HepG2 (cell line): ENCODE results near the gene RTBDN. TPM values are rescaled to one million over a fixed set of nuclear protein-coding genes. Genes with fewer than 3 reads are reported as not detected.
A peak's percentile ranks its signal among the peaks of the same experiment; 100 is the strongest.

Source experiments
- ARID5B ChIP-seq: IDR thresholded peaks from 2 replicates; pipeline ENCODE4 v1.4.0; 2020; ENCODE audit warnings: mild to moderate bottlenecking, missing genetic modification reagents
- ATF2 ChIP-seq: sonication (generic); formaldehyde crosslinking; IDR thresholded peaks from 2 replicates; pipeline ENCODE4 v1.4.0; 2020; ENCODE audit warnings: missing genetic modification reagents
- ATM ChIP-seq: fragments of 450-650 bp; IDR thresholded peaks from 2 replicates; pipeline ENCODE4 v1.7.1; 2017; ENCODE audit warnings: mild to moderate bottlenecking, borderline replicate concordance
- GPN1 ChIP-seq: sonication (generic); formaldehyde crosslinking; IDR thresholded peaks from 2 replicates; pipeline ENCODE4 v1.5.1; 2020; ENCODE audit warnings: missing genetic modification reagents, borderline replicate concordance
- HNRNPH1 ChIP-seq: fragments of 200-400 bp; formaldehyde crosslinking; optimal IDR thresholded peaks from 2 replicates; pipeline ENCODE3; 2017; ENCODE audit warnings: mild to moderate bottlenecking, low read depth, low read length
- HNRNPLL ChIP-seq: fragments of 200-400 bp; formaldehyde crosslinking; IDR thresholded peaks from 2 replicates; pipeline ENCODE4 v1.6.1; 2017; ENCODE audit warnings: mild to moderate bottlenecking, low read depth, low read length; ENCODE audit not compliant: poor library complexity, severe bottlenecking
- HOXA7 ChIP-seq: sonication (generic); formaldehyde crosslinking; IDR thresholded peaks from 2 replicates; pipeline ENCODE4 v1.8.1; 2022; ENCODE audit warnings: mild to moderate bottlenecking, missing genetic modification reagents, moderate library complexity
- KLF12 ChIP-seq: sonication (generic); formaldehyde crosslinking; IDR thresholded peaks from 2 replicates; pipeline ENCODE4 v1.4.0; 2020; ENCODE audit warnings: missing genetic modification reagents, borderline replicate concordance
- MAF1 ChIP-seq: sonication (generic); formaldehyde crosslinking; IDR thresholded peaks from 2 replicates; pipeline ENCODE4 v1.5.0; 2020; ENCODE audit warnings: missing genetic modification reagents, borderline replicate concordance
- PAXIP1 ChIP-seq: sonication (generic); formaldehyde crosslinking; conservative IDR thresholded peaks from 2 replicates; pipeline ENCODE4 v1.4.0; 2020; ENCODE audit warnings: mild to moderate bottlenecking, missing genetic modification reagents, moderate library complexity
- PCBP1 ChIP-seq: fragments of 200-400 bp; formaldehyde crosslinking; IDR thresholded peaks from 2 replicates; pipeline ENCODE4 v1.6.1; 2017; ENCODE audit warnings: mild to moderate bottlenecking, low read depth, low read length, borderline replicate concordance
- ZHX1 ChIP-seq: sonication (generic); formaldehyde crosslinking; IDR thresholded peaks from 2 replicates; pipeline ENCODE4 v1.8.1; 2022; ENCODE audit warnings: low read depth, mild to moderate bottlenecking, missing genetic modification reagents
- ZNF563 ChIP-seq: sonication (generic); formaldehyde crosslinking; IDR thresholded peaks from 2 replicates; pipeline ENCODE4 v1.8.0; 2022; ENCODE audit warnings: mild to moderate bottlenecking, moderate library complexity, missing genetic modification reagents
- ZSCAN9 ChIP-seq: IDR thresholded peaks from 2 replicates; pipeline ENCODE4 v1.6.1; 2016; ENCODE audit warnings: borderline replicate concordance
- polyA plus RNA-seq, 8 experiments: library from polyadenylated mRNA; depleted of rRNA in 3 of 8; stranded (reverse) in 7 of 8; unstranded in 1 of 8; fragments of >200 nt; fragmentation: Illumina TruSeq in 4 of 8; extraction: Trizol in 4 of 8; gene quantifications; 2 replicates each; pipeline versions ENCODE4 v1.2.1 to v1.2.3, GENCODE V29; 2011 to 2016; ENCODE audit warnings: low read depth in 4 of 8, missing spikeins in 1 of 8, mixed read lengths in 1 of 8; ENCODE audit not compliant: insufficient read depth in 1 of 8
- total RNA-seq, 5 experiments: library from RNA; depleted of rRNA; stranded (reverse); fragments of >200 nt; fragmentation: Illumina TruSeq; extraction: Trizol; gene quantifications; 2 replicates each; pipeline ENCODE4 v1.2.3, GENCODE V29; 2016; ENCODE audit warnings: low read depth in 1 of 5

RTBDN gene
- total and polyA plus RNA-seq, 2 of the 13 experiments (the other 11 are each of a cell fraction or from before 2014, with no cell fraction given): 0.27 to 0.48 TPM

DNA sequence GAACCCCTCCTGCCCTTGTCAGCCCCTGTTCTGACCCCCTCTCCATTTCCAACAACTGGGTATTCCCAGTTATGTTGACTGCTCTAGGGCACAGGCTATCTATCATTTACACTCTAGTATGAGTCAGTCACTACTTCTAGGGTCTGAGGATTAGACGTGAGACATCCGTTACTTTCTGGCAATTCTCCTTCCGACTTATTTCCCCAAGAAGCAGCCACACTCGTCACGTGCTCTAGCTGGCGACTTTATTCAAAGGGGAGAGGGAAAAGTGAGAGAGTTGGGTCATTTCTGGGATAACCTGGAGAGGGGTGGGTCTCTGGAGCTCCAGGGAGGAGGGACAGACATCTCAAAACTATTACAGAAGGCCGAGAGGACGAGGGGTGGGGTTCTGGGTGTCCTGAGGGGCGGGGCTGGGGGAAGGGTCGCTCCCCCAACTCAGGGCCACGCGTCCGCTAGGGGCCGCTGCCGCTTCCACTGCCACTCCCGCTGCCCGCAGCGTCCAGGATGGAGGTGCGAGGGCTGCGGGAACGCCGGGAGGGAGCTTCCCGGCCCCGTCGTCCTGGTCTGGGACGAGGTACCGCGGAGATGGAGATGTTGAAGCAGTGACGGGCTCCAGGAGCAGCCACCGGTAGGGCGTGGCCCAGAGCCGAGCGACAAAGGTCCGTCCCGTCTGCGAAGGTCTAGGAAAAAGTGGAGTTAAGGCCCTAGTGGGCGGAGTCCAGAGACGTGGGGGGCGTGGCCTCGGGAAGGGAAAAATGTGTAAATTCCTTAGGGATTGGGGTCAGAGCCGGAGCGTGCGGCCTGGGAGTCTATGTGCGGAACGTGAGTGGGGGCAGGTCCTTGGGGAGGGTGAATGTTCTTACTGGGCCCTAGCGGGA, 8.9 kb downstream of the RTBDN start (continued):
- TF ChIP-seq ZHX1 (no peak), GPN1 (CRISPR knock-in tag) (0 out of 2 replicates have a peak, but pooled peaks have one; percentile 41), ARID5B (CRISPR knock-in tag) (peak; percentile 37; the same call in 1 of the 2 replicates), ATM (no peak), HNRNPH1 (no peak), HOXA7 (CRISPR knock-in tag) (no peak), PCBP1 (peak; percentile 44; the same call in 1 of the 2 replicates), MAF1 (CRISPR knock-in tag) (no peak), ZNF563 (CRISPR knock-in tag) (no peak), ZSCAN9 (no peak), PAXIP1 (no peak), ATF2 (CRISPR knock-in tag) (no peak), HNRNPLL (peak; percentile 63), KLF12 (no peak; the same call in 1 of the 2 replicates)
